Measurements from ENCODE around the gene MRAS. TPM values are rescaled to one million over a fixed set of nuclear protein-coding genes. Genes with fewer than 3 reads are reported as not detected.
"Not testable (repeated sequence)": the region's sequence is repeated elsewhere in the genome, so short reads cannot be mapped to it uniquely, and the experiment has no call there.

MRAS gene
- total RNA-seq, 2 experiments from 2014 or later: 0.16 to 0.54 TPM

DNA sequence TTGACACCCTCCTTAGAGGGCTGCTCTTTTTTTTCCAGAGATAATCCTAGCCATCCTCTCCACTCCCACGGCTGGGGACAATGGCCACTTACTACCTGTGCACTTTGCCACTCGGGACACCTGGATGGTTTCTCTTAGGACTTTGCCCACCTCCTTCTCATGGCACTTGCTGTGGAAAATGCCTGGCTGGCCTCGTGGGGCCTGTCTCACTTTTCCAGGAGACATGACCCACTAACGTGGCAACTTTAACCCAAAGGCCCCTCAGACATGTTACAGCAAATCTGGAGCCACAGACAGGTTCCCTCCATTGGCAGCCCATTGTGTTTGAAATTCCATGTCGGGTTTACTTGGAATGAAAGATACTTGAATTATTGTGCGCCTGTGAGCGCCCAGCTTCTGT, 56.6 kb downstream of the MRAS start:
- Mint-ChIP-seq H3K36me3 (no peaks in the 10 kb centered on the region), H3K27ac (no peak overlapping the region), H3K27me3 (no peaks in the 10 kb centered on the region), H3K4me1 (no peaks in the 10 kb centered on the region), H3K4me3 (no peak overlapping the region), H3K9me3 (no peaks in the 10 kb centered on the region)
- DNase-seq: no peak

DNA sequence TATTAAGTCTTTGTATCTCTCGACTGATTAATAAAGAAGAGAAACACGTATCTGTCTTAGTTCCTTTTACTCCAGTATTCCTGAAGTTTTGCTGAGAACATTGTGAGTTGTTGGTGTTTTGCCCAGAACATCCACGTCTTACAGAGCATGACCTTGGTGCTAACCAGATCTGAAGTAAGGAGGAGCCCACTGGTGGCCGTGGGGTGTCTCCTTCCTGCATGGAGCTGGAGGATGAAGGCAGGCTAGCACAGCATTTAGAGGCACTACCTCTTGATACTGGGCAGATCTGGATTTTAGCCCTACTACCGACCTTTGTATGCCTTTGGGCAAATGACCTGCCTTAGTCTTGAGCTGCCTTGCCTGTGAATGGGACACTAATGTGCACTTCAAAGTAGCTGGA, 57.1 kb downstream of the MRAS start:
- no peak for DNase-seq

DNA sequence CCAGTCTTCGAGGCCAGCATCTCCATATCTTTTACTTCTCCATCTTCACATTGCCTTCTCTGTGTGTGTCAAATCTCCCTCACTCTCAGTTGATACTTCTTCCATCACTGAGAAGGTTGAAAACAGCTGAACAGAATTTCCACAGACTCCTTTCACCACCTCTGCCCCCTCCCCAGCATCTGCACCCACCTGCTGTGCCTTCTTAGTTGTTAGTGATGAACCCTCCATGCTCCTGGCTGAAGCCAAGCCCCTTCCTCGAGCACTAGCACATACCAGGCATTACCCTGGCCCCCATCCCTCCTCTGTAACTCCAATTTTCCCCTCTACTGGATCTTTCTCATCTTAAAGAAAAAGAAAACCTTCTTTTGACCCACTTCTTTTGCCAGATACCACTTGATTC, 58.2 kb downstream of the MRAS start:
- peaks cover 2% of the 10 kb centered on the region for H3K4me1 Mint-ChIP-seq
- no peaks in the 10 kb centered on the region for H3K27me3 Mint-ChIP-seq
- no peak for DNase-seq
- no peak overlapping the region for H3K4me3 Mint-ChIP-seq
- H3K36me3 Mint-ChIP-seq: no peaks in the 10 kb centered on the region
- H3K9me3 Mint-ChIP-seq: no peaks in the 10 kb centered on the region
- H3K27ac Mint-ChIP-seq: no peak overlapping the region

More for the DNA sequence above, 57.1 kb downstream of the MRAS start:
- Mint-ChIP-seq H3K27ac (no peak overlapping the region), H3K27me3 (no peaks in the 10 kb centered on the region), H3K36me3 (no peaks in the 10 kb centered on the region), H3K4me3 (no peak overlapping the region), H3K4me1 (no peaks in the 10 kb centered on the region), H3K9me3 (no peaks in the 10 kb centered on the region)

DNA sequence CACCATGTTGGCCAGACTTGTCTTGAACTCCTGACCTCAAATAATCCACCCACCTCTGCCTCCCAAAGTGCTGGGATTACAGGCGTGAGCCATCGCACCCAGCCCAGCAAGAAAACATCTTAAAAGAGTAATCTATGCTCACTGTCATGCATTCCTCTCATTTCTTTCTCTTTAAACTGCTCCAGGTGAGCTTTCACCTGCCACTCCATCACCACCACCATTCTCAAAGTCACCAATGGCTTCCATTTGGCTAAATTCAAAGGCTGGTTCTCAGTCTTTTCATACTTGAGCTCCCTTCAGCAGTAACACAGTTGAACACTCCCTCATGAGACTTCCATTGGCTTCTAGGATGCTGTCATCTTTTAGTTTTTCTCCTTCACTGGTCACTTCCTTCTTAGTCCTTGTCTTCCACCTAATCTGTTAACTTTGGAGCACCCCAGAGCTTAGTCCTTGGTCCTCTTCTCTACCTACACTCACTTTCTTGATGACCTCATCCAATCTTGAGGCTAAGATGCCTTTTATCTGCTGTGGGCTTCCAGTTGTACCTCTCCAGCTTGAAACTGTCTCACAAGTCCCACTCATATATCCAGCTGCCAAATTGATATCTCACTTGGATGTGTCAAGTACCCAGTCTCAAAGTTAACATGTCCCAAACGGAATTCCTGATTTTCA, 59.0 kb downstream of the MRAS start:
- no peak overlapping the region for H3K27ac Mint-ChIP-seq

DNA sequence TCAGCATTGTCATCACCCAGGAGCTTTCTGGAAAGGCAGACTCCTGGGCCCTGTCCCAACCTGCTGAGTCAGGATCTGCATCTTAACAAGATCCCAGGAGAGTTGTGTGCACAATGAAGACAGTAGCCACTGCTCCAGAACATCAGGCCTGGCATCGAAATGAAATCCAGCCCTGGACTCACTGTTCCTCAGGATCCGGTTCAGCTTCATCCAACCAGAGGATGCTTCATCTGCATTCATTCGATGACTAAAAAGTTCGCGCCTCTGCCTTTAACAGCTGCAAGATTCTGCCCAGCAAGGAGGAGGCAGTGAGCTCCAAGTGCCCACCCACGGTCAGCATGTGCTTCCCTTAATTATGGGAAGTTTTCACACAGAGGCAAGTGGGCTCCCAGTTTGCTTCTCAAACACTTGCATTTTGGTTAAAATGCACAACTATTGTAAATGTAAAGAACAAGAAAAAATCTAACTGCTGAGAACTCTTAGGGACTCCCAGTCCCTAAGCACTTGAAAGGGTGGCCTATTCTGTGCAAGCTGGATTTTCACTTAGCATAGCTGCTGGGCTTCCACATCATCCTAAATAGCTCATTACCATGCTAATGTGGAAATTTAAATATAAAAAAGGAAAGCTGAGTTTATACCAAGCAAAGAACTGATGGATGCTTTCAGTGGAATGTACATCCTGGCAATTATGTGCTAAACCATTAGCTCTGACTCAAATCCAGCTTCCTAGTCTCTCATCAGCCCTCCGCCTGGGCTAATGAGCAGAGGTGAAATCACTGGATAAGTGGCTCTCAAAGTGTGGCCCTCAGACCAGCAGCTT, 60.6 kb downstream of the MRAS start:
- H3K4me1 Mint-ChIP-seq: peaks cover 9% of the 10 kb centered on the region
- H3K4me3 Mint-ChIP-seq: no peak overlapping the region
- H3K27me3 Mint-ChIP-seq: no peaks in the 10 kb centered on the region
- H3K27ac Mint-ChIP-seq: no peak overlapping the region
- H3K9me3 Mint-ChIP-seq: no peaks in the 10 kb centered on the region
- DNase-seq: no peak
- H3K36me3 Mint-ChIP-seq: no peaks in the 10 kb centered on the region

More for the DNA sequence above, 59.0 kb downstream of the MRAS start:
- Mint-ChIP-seq H3K27me3 (no peaks in the 10 kb centered on the region), H3K4me1 (peaks cover 2% of the 10 kb centered on the region), H3K4me3 (no peak overlapping the region), H3K36me3 (no peaks in the 10 kb centered on the region), H3K9me3 (no peaks in the 10 kb centered on the region)
- no peak for DNase-seq

DNA sequence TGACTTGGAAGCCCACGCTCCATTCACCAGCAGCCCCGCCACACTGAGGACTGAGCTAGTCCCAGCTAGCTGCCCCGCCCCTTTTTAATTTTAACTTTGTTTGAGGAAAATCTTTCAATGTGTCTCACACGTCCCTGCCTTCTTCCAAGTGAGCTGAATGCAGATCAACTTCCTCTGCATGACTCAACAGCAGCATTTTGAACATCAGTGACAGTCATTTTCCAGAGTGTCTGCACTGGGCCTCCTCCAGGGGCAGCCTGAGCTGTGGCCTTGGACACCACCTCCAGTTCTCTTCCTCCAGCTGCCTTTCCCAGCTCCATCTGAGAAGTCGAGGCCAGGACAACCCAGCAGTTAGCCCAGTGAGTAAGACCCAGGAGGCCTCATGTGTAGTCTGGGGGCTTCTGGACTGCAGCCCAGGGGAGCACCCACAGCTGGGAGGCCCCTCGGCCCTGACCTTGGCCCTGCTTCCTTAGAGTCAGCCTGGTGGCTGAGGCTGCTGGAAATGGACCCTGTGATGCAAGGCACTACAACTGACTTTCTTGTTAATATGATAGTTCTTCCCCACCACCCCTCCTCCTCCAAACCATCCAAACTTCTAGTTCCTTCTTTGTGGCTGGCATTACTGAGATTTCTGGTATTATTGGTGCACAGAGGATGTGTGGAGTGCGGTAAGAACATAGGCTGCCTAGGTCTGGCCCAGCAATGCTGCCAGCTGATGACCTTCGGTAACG, 64.6 kb downstream of the MRAS start:
- H3K36me3 Mint-ChIP-seq: no peaks in the 10 kb centered on the region
- no peak overlapping the region for H3K4me3 Mint-ChIP-seq
- peaks cover 18% of the 10 kb centered on the region for H3K27me3 Mint-ChIP-seq
- peaks cover 9% of the 10 kb centered on the region for H3K4me1 Mint-ChIP-seq
- no peaks in the 10 kb centered on the region for H3K9me3 Mint-ChIP-seq
- no peak for DNase-seq
- no peak overlapping the region for H3K27ac Mint-ChIP-seq

DNA sequence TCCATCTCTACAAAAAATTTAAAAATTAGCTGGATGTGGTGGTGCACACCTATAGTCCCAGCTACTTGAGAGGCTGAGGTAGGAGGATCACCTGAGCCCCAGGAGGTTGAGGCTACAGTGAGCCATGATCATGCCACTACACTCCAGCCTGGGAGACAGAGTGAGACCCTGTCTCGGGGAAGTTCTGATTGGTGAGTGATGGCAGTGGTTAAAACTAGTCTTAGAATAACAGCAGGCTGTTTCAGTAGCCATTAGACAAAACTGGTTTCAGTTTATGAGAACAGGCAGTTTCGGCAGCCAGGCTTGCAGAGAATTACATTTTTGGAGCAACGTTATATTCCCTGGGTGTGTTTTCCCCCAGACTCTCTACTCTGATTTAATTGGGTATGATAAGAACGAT, 67.9 kb downstream of the MRAS start:
- not testable (repeated sequence) for H3K4me1 Mint-ChIP-seq, DNase-seq, H3K27ac Mint-ChIP-seq, H3K4me3 Mint-ChIP-seq, H3K36me3 Mint-ChIP-seq, H3K9me3 Mint-ChIP-seq
- H3K27me3 Mint-ChIP-seq: peaks cover 18% of the 10 kb centered on the region

DNA sequence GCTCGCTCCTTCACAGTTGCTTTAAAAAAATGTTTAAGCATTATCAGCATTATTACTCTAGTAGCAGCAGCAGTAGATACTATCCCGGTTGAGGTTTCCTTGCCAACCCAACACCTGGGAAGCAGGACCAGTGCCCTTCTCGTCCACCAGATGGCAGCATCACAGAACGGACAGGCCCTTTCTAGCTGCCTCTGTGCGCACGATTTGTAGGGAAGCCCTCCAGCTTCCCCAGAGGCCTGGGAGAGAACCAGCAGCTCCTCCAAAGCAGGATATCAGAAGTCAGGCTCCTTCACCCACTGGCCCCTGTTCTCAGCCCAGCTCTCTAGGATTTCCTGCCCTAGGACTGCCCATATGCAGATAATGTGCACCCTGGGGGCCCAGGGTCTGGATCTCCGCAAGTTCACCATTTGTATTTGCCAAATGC, 69.2 kb downstream of the MRAS start:
- Mint-ChIP-seq H3K27ac (no peak overlapping the region), H3K4me3 (no peak overlapping the region), H3K4me1 (peaks cover 6% of the 10 kb centered on the region), H3K36me3 (no peaks in the 10 kb centered on the region), H3K27me3 (peaks cover 18% of the 10 kb centered on the region), H3K9me3 (no peaks in the 10 kb centered on the region)
- peak; percentile 56 for DNase-seq

DNA sequence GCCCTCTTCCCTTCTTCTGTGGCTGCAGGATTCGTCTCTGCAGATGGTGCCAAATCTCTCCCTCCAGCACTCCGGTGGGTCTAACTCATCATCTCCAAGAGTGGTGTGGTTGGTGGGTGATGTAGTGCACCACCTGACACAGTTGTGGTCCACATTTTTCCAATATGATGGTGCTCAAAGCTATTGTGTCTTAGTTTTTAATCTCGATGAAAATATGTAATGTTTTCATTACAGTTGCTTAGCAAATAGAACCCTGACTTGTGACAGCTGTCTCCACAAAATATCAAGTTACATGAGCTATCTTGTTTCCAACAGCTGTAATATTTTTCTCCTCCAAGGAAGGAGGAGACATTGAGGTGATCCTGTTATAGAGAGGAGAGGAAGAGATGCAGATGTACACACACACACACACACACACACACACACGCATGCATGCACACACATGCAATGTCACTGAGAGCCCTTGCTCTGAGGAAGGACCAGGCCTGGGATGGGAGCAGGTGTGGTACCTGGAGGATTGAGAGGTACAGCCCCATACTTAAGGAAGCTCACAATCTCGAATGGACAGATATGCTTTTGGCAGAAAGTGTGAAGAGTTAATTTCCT, 70.3 kb downstream of the MRAS start:
- Mint-ChIP-seq H3K4me3 (no peak overlapping the region), H3K27me3 (peaks cover 18% of the 10 kb centered on the region), H3K9me3 (no peaks in the 10 kb centered on the region), H3K4me1 (no peaks in the 10 kb centered on the region), H3K36me3 (no peaks in the 10 kb centered on the region), H3K27ac (no peak overlapping the region)
- DNase-seq: no peak

DNA sequence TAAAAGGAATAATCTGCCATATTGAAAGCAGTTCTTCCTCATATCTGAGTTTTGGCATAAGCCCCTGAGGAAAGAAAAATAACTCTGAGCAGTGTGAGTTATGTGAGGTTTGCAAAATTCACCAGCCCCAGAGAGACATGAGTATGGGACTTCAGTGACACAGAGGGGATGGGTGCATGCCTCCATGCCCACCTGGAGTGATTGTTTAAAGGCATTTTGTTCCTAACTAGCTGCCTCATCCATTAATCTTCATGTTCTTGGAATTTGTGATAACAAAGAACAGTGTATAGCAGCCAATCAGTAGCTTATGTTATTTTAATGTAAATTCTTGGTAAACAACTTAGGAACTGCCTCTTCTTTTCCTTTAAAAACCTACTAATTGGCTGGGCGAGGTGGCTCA, 74.9 kb downstream of the MRAS start:
- no peak for DNase-seq
- Mint-ChIP-seq H3K36me3 (no peaks in the 10 kb centered on the region), H3K4me3 (no peak overlapping the region), H3K9me3 (no peaks in the 10 kb centered on the region), H3K27me3 (no peaks in the 10 kb centered on the region), H3K4me1 (no peaks in the 10 kb centered on the region), H3K27ac (no peak overlapping the region)

DNA sequence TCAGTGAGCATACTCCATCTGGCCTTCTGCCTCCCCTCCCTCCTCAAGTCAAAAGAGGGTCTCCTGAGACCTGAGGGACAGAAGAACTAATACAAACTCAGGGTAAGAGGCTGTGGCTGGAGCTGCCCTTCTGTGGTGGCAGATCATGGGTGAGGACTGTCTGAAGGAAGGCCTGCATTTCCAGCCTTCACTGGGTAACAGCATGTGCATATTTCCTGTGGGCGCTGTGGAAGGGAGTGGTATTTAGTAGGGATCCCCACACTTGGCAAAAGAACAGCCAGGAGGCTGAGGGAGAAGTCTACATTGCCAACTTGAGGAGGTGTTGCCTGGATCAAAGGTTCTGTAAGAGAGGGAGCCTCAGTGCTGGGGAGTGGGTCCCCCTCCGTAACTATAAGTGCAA, 75.9 kb downstream of the MRAS start:
- no peaks in the 10 kb centered on the region for H3K9me3 Mint-ChIP-seq
- H3K4me3 Mint-ChIP-seq: no peak overlapping the region
- H3K27ac Mint-ChIP-seq: no peak overlapping the region
- no peak for DNase-seq
- no peaks in the 10 kb centered on the region for H3K4me1 Mint-ChIP-seq
- no peaks in the 10 kb centered on the region for H3K27me3 Mint-ChIP-seq
- H3K36me3 Mint-ChIP-seq: no peaks in the 10 kb centered on the region

DNA sequence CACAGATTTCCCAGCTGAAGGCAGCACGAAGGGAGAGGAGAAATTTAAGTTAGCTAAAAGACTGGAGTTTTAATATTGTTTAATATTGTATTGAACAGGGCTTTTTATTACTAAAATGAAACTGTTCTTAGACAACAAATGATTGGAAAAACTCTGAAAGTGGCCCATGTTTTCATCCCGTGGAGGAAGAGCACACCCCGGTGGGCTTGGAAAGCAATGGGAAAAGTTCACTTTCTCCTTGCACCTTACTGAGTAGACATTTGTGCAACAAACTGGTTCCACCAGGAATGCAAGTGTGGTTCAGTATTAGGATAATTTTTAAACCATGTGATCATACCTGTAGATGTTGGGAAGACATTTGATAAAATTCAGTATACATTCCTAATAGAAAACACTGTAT, 77.8 kb downstream of the MRAS start:
- DNase-seq: no peak
- no peaks in the 10 kb centered on the region for H3K4me1 Mint-ChIP-seq
- no peaks in the 10 kb centered on the region for H3K36me3 Mint-ChIP-seq
- no peak overlapping the region for H3K4me3 Mint-ChIP-seq
- H3K9me3 Mint-ChIP-seq: no peaks in the 10 kb centered on the region
- H3K27me3 Mint-ChIP-seq: peaks cover 9% of the 10 kb centered on the region
- no peak overlapping the region for H3K27ac Mint-ChIP-seq

DNA sequence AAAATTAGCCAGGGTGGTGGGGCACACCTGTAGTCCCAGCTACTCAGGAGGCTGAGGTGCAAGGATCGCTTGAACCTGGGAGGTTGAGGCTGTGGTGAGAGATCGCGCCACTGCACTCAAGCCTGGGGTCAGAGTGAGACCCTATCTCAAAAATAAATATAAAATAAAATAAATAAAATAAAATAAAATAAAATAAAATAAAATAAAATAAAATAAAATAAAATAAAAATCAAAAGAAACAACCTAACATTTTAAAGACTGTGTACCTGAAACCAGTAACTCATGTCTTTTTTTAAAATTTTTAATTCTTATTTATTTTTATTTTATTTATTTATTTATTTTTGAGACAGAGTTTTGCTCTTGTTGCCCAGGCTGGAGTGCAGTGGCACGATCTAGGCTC, 78.4 kb downstream of the MRAS start:
- DNase-seq, H3K4me3 Mint-ChIP-seq, H3K4me1 Mint-ChIP-seq, H3K27ac Mint-ChIP-seq, H3K36me3 Mint-ChIP-seq, H3K9me3 Mint-ChIP-seq: not testable (repeated sequence)
- H3K27me3 Mint-ChIP-seq: peaks cover 14% of the 10 kb centered on the region

DNA sequence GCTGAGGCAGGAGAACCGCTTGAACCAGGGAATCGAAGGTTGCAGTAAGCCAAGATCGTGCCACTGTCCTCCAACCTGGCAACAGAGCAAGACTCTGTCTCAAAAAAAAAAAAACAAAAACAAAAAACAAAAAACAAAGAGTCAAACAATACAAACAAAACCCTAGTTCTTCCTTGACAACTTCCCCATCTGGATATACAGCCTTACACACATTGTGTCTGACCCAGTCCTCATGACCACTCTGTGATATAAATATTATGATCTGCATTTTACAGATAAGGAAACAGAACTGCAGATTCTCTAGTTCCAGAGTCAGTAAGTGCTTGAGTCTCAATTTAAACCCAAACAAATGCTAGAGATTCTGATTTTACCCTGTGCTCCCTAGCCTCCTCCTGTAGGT, 81.3 kb downstream of the MRAS start:
- H3K27me3 Mint-ChIP-seq: peaks cover 41% of the 10 kb centered on the region

DNA sequence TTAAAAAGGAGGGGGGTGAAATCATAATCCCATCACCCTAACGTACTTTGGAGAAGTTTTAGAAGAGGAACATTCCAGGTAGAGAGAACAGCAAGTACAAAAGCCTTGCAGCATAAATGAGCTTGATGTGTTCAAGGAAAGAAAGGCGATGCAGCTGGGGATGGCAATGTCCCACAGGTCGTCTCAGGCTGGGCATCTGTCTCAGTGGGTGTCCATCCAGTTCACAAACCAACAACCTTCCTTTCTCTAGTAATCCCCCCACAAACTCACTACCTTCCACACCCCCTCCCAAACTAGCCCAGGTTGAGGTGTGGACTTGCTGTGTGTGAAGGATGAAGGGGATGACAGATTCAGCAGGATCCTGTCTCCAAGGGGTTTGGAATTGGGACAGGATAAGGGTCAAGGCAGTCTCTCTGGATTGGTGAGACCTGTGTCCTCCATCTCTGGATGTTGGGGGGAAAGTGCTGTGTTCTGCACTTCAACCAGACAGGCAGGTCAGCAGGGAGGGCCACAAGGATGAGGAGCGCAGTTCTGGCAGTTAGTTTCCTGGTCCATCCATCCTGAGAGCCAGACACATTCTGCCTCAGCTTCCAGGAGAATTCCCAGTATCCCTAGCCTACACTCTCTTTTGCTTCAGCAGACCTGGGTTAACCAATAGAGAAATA, 84.3 kb downstream of the MRAS start:
- DNase-seq: no peak
- peaks cover 6% of the 10 kb centered on the region for H3K4me1 Mint-ChIP-seq
- H3K27me3 Mint-ChIP-seq: peaks cover 70% of the 10 kb centered on the region
- no peaks in the 10 kb centered on the region for H3K9me3 Mint-ChIP-seq
- H3K4me3 Mint-ChIP-seq: no peak overlapping the region
- H3K36me3 Mint-ChIP-seq: no peaks in the 10 kb centered on the region
- no peak overlapping the region for H3K27ac Mint-ChIP-seq

More for the DNA sequence above, 81.3 kb downstream of the MRAS start:
- Mint-ChIP-seq H3K4me3 (no peak overlapping the region), H3K9me3 (no peaks in the 10 kb centered on the region), H3K27ac (no peak overlapping the region), H3K36me3 (no peaks in the 10 kb centered on the region), H3K4me1 (peaks cover 6% of the 10 kb centered on the region)
- no peak for DNase-seq
